Spinal cord (tissue), 10 donors: ENCODE measurements around the gene SIGLEC5. TPM values are rescaled to one million over a fixed set of nuclear protein-coding genes. Genes with fewer than 3 reads are reported as not detected.
"Not testable (repeated sequence)": the region's sequence is repeated elsewhere in the genome, so short reads cannot be mapped to it uniquely, and the experiment has no call there.

Experiments used
- DNase-seq, 6 donors: peaks; one replicate each; pipeline versions ENCODE4 v3.0.0 to v3.0.0-alpha.2; 2013 to 2015; ENCODE audit warnings: low spot score in 6 of 6, low read depth in 4 of 6
- H3K27ac ChIP-seq: one replicate; pipeline ENCODE4 v1.5.1; 2013; ENCODE audit warnings: low read depth, low read length, control low read depth
- H3K27me3 ChIP-seq: one replicate; pipeline ENCODE4 v1.6.1; 2013; ENCODE audit warnings: low read length; ENCODE audit not compliant: control insufficient read depth, insufficient read depth
- H3K36me3 ChIP-seq: one replicate; pipeline ENCODE4 v1.6.1; 2013; ENCODE audit warnings: low read length; ENCODE audit not compliant: control insufficient read depth, insufficient read depth
- H3K4me1 ChIP-seq: one replicate; pipeline ENCODE4 v1.6.1; 2013; ENCODE audit warnings: low read length; ENCODE audit not compliant: control insufficient read depth, insufficient read depth
- H3K4me3 ChIP-seq: one replicate; pipeline ENCODE4 v1.5.1; 2013; ENCODE audit warnings: low read depth, low read length, control low read depth
- H3K9me3 ChIP-seq: one replicate; pipeline ENCODE4 v1.6.1; 2013; ENCODE audit warnings: low read length; ENCODE audit not compliant: control insufficient read depth, insufficient read depth
- WGBS: methylation state at CpG from one replicate; pipeline ENCODE4 v1.1.5; 2013; ENCODE audit warnings: missing lambda C conversion rate; ENCODE audit not compliant: insufficient coverage; 5-methylcytosine and 5-hydroxymethylcytosine counted together
- polyA plus RNA-seq, 2 donors: library from polyadenylated mRNA; unstranded; fragments of 120-200 nt; gene quantifications; one replicate each; pipeline ENCODE4 v1.2.1, GENCODE V29; 2013; ENCODE audit not compliant: insufficient read length in 2 of 2
- total RNA-seq, 2 donors: library from RNA; depleted of rRNA in 1 of 2; stranded (reverse); fragments of 120-200 nt in 1 of 2; fragments of >200 nt in 1 of 2; gene quantifications; one replicate each; pipeline versions ENCODE4 v1.2.3 to v1.2.4, GENCODE V29; 2013 to 2014
- donor health status: healthy.

Gene SIGLEC5
- total and polyA plus RNA-seq, 4 donors = 0.22 to 1.6 (median 0.44) TPM; not detected in 1

- no CpG with 5 or more reads among the region's 2 CpGs for WGBS
- H3K27me3 ChIP-seq = peaks cover 7% of the 10 kb centered on the region
- no peak for DNase-seq
Observed at GRCh38 chr19:51653162-51653561, 23.0 kb upstream of the SIGLEC5 start.

DNA sequence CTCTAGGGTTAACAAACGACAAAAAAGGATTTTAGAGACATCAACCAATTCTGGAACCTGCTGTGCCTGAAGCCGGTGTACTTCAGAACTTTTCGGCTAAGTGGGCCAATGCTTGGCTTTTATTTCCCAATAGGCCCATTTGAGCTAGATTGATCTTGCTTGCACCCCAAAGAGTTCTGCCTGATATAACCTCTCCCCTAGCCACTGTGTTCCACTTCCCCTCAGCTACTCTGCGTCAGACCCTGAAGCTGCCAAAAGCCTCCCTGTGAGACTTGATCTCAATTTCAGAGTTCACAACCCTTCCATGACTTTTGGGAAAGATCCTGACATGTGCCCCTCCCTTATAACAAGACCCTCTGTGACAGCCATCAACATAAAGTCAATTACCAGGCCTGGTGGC, 22.1 kb upstream of the SIGLEC5 start:
- 66% methylated on average over 4 of the region's 4 CpGs for WGBS
- H3K27ac ChIP-seq = no peak overlapping the region

More at GRCh38 chr19:51653162-51653561, 23.0 kb upstream of the SIGLEC5 start:
- Histone ChIP-seq H3K27ac (no peak overlapping the region), H3K4me3 (no peak overlapping the region), H3K4me1 (no peaks in the 10 kb centered on the region), H3K9me3 (no peaks in the 10 kb centered on the region), H3K36me3 (no peaks in the 10 kb centered on the region)

GRCh38 chr19:51651216-51651846, 21.1 kb upstream of the SIGLEC5 start:
- H3K4me1 ChIP-seq = no peaks in the 10 kb centered on the region
- no peak overlapping the region for H3K27ac ChIP-seq
- H3K27me3 ChIP-seq = peaks cover 7% of the 10 kb centered on the region
- no peaks in the 10 kb centered on the region for H3K9me3 ChIP-seq
- H3K4me3 ChIP-seq = no peak overlapping the region
- DNase-seq = no peak
- WGBS = 56% methylated on average over 3 of the region's 7 CpGs
- H3K36me3 ChIP-seq = no peaks in the 10 kb centered on the region

More for the DNA sequence above, 22.1 kb upstream of the SIGLEC5 start:
- Histone ChIP-seq H3K4me1 (no peaks in the 10 kb centered on the region), H3K4me3 (no peak overlapping the region), H3K9me3 (no peaks in the 10 kb centered on the region), H3K27me3 (peaks cover 7% of the 10 kb centered on the region), H3K36me3 (no peaks in the 10 kb centered on the region)
- DNase-seq = no peak

DNA sequence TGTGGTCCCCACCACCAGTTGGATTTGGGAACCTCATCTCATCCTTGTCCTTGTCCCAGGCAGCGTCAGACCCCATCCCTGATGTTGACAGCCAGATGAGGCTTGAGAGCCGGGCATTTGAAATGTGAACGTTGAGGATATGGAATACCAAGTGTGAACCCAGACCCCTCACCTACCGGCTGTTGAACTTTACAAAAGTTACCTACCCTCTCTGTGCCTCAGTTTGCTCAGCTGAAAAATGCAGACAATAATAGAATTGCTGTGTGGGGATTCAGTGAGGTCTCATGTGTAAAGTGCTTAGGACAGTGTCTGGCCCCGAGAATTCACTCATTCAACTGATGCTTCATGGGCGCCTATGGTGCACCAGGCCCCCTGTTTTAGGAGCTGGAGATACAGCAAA, 17.1 kb upstream of the SIGLEC5 start:
- H3K9me3 ChIP-seq = no peaks in the 10 kb centered on the region
- no peak for DNase-seq
- WGBS = 100% methylated on average over 2 of the region's 6 CpGs
- H3K36me3 ChIP-seq = no peaks in the 10 kb centered on the region
- H3K27ac ChIP-seq = no peak overlapping the region
- H3K4me1 ChIP-seq = no peaks in the 10 kb centered on the region
- H3K27me3 ChIP-seq = peaks cover 7% of the 10 kb centered on the region
- H3K4me3 ChIP-seq = no peak overlapping the region

DNA sequence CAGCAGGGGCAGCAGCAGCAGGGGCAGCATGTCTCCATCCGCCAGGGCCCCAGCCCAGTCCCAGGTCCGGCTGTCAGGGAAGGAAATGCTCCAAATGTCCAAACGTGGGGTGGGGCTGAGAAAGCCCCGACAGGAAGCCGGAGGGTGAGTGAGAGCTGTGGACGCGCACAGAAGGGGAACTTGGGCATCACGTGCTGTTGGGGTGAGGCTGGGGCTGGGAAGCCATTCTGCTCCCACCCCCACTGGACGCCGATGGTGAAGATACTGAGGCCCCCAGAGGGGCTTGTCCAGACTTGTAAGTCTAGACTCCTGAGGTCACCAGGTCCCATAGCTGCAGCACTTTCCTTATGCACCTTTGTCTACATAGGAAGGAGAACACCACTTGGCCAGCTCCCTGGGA, 16.5 kb upstream of the SIGLEC5 start, which contains the start of gene SIGLEC14:
Gene SIGLEC14, minus strand, starts transcription at position 96 of the 400 bp plus-strand sequence. Its CDS starts 66 bp downstream, at position 30.
- DNase-seq, H3K36me3 ChIP-seq, H3K27ac ChIP-seq, H3K4me3 ChIP-seq, H3K4me1 ChIP-seq, H3K9me3 ChIP-seq, H3K27me3 ChIP-seq: not testable (repeated sequence)
- 53% methylated on average over 2 of the region's 10 CpGs for WGBS

DNA sequence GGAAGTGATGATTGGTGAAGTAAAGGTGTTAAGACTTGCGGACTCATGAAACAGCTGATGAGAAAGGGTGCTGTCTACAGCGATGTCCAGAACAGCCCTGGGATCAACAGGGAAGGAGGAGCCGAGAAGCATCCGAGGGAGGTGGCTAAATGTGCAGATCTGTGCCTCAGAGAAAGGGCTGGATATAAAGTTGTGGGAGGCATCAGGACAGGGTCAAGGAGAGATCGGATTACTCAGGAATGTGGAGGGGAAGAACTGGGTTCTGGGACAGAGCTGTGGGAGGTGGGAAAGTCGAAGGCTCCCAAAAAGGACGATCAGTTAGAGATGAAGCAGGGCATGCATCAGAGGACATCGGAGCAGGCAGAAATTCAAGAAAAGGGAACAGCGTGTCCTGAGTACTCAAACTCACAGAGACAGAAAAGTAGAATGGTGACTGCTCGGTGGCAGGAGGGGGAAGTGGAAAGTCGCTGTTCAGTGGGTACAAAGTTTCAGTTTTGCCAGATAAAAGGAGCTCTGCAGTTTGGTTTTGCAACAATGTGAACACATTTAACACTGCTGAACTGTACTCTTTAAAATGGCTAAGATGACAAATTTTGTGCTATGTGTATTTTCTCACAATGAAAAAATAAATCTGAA, 14.6 kb upstream of the SIGLEC5 start:
- Histone ChIP-seq H3K4me3 (no peak overlapping the region), H3K27ac (no peak overlapping the region), H3K9me3 (no peaks in the 10 kb centered on the region), H3K36me3 (no peaks in the 10 kb centered on the region), H3K27me3 (no peaks in the 10 kb centered on the region), H3K4me1 (no peaks in the 10 kb centered on the region)
- WGBS = 45% methylated on average over 8 of the region's 11 CpGs
- DNase-seq = no peak

- no peaks in the 10 kb centered on the region for H3K27me3 ChIP-seq
- no peaks in the 10 kb centered on the region for H3K9me3 ChIP-seq
- no peaks in the 10 kb centered on the region for H3K36me3 ChIP-seq
- DNase-seq = no peak
- H3K4me1 ChIP-seq = no peaks in the 10 kb centered on the region
- no peak overlapping the region for H3K27ac ChIP-seq
- H3K4me3 ChIP-seq = no peak overlapping the region
Observed at GRCh38 chr19:51641648-51642047, 11.4 kb upstream of the SIGLEC5 start.

- no peaks in the 10 kb centered on the region for H3K9me3 ChIP-seq
- WGBS = no CpG with 5 or more reads among the region's 3 CpGs
- no peaks in the 10 kb centered on the region for H3K27me3 ChIP-seq
- no peak overlapping the region for H3K27ac ChIP-seq
- no peaks in the 10 kb centered on the region for H3K36me3 ChIP-seq
- no peak overlapping the region for H3K4me3 ChIP-seq
- no peak for DNase-seq
- no peaks in the 10 kb centered on the region for H3K4me1 ChIP-seq
Observed at GRCh38 chr19:51640386-51640785, 10.2 kb upstream of the SIGLEC5 start.

- no peak for DNase-seq
- Histone ChIP-seq H3K4me3 (no peak overlapping the region), H3K4me1 (no peaks in the 10 kb centered on the region), H3K9me3 (no peaks in the 10 kb centered on the region), H3K36me3 (no peaks in the 10 kb centered on the region), H3K27me3 (no peaks in the 10 kb centered on the region), H3K27ac (no peak overlapping the region)
- WGBS = no CpG with 5 or more reads among the region's 4 CpGs
Observed at GRCh38 chr19:51639916-51640315, 9.7 kb upstream of the SIGLEC5 start.

GRCh38 chr19:51637362-51637978, 7.3 kb upstream of the SIGLEC5 start:
- H3K4me1 ChIP-seq = no peaks in the 10 kb centered on the region
- H3K27me3 ChIP-seq = no peaks in the 10 kb centered on the region
- 20% methylated on average over 1 of the region's 5 CpGs for WGBS
- no peaks in the 10 kb centered on the region for H3K9me3 ChIP-seq
- no peaks in the 10 kb centered on the region for H3K36me3 ChIP-seq
- H3K27ac ChIP-seq = no peak overlapping the region
- DNase-seq = no peak
- H3K4me3 ChIP-seq = no peak overlapping the region
